Measurements from ENCODE around the gene PRX. TPM values are rescaled to one million over a fixed set of nuclear protein-coding genes. Genes with fewer than 3 reads are reported as not detected.
"Not testable (repeated sequence)": the region's sequence is repeated elsewhere in the genome, so short reads cannot be mapped to it uniquely, and the experiment has no call there.

PRX gene
- total RNA-seq, 1 donor: 2.0 TPM

GRCh38 chr19:40433391-40434216, 20.4 kb upstream of the PRX start:
- TF ChIP-seq, protein P1, sequence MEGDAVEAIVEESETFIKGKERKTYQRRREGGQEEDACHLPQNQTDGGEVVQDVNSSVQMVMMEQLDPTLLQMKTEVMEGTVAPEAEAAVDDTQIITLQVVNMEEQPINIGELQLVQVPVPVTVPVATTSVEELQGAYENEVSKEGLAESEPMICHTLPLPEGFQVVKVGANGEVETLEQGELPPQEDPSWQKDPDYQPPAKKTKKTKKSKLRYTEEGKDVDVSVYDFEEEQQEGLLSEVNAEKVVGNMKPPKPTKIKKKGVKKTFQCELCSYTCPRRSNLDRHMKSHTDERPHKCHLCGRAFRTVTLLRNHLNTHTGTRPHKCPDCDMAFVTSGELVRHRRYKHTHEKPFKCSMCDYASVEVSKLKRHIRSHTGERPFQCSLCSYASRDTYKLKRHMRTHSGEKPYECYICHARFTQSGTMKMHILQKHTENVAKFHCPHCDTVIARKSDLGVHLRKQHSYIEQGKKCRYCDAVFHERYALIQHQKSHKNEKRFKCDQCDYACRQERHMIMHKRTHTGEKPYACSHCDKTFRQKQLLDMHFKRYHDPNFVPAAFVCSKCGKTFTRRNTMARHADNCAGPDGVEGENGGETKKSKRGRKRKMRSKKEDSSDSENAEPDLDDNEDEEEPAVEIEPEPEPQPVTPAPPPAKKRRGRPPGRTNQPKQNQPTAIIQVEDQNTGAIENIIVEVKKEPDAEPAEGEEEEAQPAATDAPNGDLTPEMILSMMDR (IDR thresholded peaks at IDR 0.05; ENCODE audit: insufficient read depth, low read length): no peak
- peak overlapping the region; percentile 61 for H3K4me3 ChIP-seq (ENCODE audit: low read depth, low read length)
- DNase-seq (ENCODE audit: low read depth): peak; percentile 88

DNA sequence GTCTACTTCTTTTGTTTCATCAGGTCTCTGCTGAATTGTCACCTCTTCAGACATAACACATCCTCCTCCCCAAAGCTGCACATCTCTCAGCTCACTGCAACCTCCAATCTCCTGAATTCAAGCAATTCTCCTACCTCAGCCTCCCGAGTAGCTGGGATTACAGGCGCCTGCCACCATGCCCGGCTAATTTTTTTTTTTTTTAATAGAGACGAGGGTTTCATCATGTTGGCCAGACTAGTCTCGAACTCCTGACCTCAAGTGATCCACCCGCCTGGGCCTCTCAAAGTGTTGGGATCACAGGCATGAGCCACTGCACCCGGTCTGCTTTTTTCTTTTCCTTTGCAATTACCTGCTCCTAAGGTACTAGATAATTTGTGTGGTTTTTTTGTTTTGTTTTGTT, 19.6 kb upstream of the PRX start:
- peak overlapping the region; percentile 61 for H3K4me3 ChIP-seq (ENCODE audit: low read depth, low read length)

GRCh38 chr19:40431698-40432097, 18.5 kb upstream of the PRX start:
- TF ChIP-seq, protein P1 (IDR thresholded peaks at IDR 0.05; ENCODE audit: insufficient read depth, low read length): no peak
- DNase-seq (ENCODE audit: low read depth): no peak

More for the DNA sequence above, 19.6 kb upstream of the PRX start:
- not testable (repeated sequence) for DNase-seq (ENCODE audit: low read depth)

DNA sequence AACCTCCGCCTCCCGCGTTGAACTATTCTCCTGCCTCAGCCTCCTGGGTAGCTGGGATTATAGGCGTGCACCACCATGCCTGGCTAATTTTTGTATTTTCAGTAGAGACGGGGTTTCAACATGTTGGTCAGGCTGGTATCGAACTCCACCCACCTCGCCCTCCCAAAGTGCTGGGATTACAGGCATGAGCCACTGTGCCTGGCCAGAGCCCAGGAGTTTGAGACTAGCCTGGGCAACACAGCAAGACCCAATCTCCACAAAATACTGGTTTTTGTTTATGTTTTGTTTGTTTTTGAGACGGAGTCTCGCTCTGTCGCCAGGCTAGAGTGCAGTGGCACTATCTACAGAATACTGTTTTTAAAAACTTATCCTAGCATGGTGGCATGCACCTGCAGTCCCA, 17.1 kb upstream of the PRX start:
- not testable (repeated sequence) for DNase-seq (ENCODE audit: low read depth); H3K4me3 ChIP-seq (ENCODE audit: low read depth, low read length)

More at GRCh38 chr19:40431698-40432097, 18.5 kb upstream of the PRX start:
- no peak overlapping the region for H3K4me3 ChIP-seq (ENCODE audit: low read depth, low read length)

DNA sequence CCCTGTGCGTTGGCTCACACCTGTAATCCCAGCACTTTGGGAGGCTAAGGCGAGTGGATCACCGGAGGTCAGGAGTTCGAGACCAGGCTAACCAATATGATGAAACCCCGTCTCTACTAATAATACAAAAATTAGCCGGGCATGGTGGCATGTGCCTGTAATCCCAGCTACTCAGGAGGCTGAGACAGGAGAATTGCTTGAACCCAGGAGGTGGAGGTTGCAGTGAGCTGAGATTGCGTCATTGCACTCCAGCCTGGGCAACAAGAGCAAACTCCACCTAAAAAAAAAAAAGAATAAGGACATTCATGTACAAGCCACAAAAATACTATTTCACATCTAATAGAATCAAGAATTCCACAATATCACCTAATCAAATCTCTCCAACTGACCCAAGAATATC, 15.0 kb upstream of the PRX start:
- H3K4me3 ChIP-seq (ENCODE audit: low read depth, low read length); DNase-seq (ENCODE audit: low read depth): not testable (repeated sequence)

- TF ChIP-seq, protein P1 (IDR thresholded peaks at IDR 0.05; ENCODE audit: insufficient read depth, low read length): peak; percentile 58
- DNase-seq (ENCODE audit: low read depth): peak; percentile 99
- H3K4me3 ChIP-seq (ENCODE audit: low read depth, low read length): peak within 1 kb of the TSS; percentile 98
These were observed 12.5 kb upstream of the PRX start, which contains the start of gene SERTAD1 for GRCh38 chr19:40425450-40426287. Gene SERTAD1, minus strand, starts transcription at chr19:40425992. Its CDS starts 2,446 bp downstream, at chr19:40423546.

DNA sequence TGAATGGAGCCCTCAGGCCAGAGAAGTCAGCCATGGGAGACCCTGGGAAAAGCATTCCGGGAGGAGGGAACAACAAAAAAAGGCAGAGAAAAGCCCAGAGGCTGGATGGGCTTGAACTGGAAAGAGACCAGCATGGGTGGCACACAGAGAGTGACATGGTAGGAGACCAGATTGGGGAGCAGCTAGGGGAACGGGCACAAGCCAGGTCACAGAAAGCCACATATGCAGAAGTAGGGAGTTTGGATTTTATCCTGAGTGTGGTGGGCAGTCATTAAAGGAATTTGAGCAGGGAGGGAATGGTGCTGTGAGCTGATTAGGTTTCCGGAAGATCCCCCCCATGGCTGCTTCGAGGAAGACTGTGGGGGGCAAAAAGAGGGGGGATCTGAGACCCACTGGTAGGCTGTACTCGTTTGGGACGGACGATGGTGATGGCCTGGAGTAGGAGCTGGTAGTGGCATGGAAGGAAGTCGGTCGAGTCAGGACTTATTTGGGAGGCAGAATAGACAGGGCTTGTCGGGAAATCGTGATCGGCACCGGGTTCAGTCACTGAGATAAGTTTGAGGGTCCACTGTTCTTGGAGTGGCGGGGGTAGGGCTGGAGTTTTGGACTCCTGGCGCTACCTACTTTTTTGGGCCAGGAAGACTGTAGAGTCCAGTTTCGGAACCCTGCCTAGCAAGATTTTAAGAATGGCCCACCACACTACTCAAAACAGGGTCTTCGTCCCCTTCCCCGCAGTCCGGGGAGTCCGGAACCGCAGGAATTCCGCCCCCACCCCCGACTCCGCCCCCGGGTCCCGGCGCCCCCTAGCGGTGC, 11.7 kb upstream of the PRX start:
- H3K4me3 ChIP-seq (ENCODE audit: low read depth, low read length): peak overlapping the region; percentile 98
- TF ChIP-seq, protein P1 (IDR thresholded peaks at IDR 0.05; ENCODE audit: insufficient read depth, low read length): no peak
- peak; percentile 33 for DNase-seq (ENCODE audit: low read depth)

DNA sequence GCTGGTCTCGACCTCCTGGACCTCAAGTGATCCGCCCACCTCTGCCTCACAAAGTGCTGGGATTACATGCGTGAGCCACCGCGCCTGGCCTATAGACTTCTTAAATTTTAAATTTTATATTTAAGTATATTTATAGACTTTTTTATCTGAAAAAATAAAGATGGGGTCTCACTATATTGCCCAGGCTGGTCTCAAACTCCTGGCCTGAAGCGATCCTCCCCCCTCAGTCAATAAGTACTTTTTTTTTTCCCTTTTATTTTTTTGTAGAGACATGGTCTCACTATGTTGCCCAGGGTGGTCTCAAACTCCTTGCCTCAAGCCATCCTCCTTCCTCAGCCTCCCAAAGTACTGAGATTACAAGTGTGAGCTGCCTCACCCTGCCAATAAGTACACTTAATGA, 10.8 kb upstream of the PRX start:
- H3K4me3 ChIP-seq (ENCODE audit: low read depth, low read length): peak overlapping the region; percentile 62
- no peak for DNase-seq (ENCODE audit: low read depth)
- TF ChIP-seq, protein P1 (IDR thresholded peaks at IDR 0.05; ENCODE audit: insufficient read depth, low read length): no peak

Measured in fibroblast of the aortic adventitia (primary cell).